Measurements from ENCODE around the gene THRAP3.
A peak's percentile ranks its signal among the peaks of the same experiment; 100 is the strongest.

Gene THRAP3

GRCh38 chr1:36343651-36344394, 119.6 kb downstream of the THRAP3 start:
- no peak for DNase-seq (ENCODE audit: low spot score)
- TF ChIP-seq CTCF (IDR thresholded peaks at IDR 0.05; ENCODE audit: extremely low read depth, missing control alignments) = no peak

DNA sequence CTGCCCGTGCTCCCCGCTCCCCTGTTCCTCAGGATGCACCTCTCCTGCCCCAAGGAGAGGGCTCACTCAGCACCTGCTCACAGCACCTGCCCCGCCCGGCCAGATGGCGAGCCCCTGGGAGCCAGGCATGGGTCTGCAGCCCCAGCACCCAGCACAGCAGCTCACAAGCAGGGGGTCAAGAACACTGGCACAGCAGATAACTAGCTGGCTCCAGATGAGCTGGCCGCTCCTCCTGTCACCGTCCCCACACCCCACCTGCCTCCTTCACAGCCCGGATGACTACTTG, 120.1 kb downstream of the THRAP3 start:
- TF ChIP-seq CTCF (IDR thresholded peaks at IDR 0.05; ENCODE audit: extremely low read depth, missing control alignments) = no peak
- DNase-seq (ENCODE audit: low spot score) = no peak

- TF ChIP-seq CTCF (IDR thresholded peaks at IDR 0.05; ENCODE audit: extremely low read depth, missing control alignments) = no peak
- DNase-seq (ENCODE audit: low spot score) = no peak
Observed at GRCh38 chr1:36345353-36345752, 121.1 kb downstream of the THRAP3 start.

DNA sequence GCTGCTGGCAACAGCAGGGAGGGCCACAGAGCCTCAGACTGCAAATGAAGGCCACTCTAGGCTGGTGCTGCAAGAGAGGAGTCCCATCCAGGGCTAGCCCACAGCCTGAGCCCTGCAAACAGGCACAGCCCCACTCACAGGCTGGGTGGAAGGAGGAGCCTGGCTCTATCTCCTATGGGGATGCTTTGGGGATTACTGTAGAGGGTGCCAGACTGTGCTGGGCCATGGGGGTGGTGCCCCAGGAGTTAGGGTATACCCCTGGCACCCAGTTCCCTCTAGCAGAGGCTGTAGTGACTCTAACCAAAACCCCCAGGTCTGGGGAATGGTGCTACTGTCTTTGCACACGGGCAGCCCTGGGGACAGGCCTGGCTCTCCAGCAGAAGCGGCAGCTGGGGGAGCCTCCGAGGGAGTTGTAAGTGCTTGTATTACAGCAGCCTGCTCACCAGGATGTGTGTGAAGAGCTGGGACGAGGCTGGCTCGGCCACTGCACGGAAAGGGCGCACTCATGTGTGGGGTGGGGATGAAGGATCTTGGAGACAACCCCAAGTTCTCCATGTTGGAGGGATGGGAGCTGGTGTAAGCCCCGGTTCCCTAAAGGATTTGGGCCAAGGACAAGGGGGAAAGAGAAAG, 122.6 kb downstream of the THRAP3 start:
- TF ChIP-seq CTCF (IDR thresholded peaks at IDR 0.05; ENCODE audit: extremely low read depth, missing control alignments) = no peak

DNA sequence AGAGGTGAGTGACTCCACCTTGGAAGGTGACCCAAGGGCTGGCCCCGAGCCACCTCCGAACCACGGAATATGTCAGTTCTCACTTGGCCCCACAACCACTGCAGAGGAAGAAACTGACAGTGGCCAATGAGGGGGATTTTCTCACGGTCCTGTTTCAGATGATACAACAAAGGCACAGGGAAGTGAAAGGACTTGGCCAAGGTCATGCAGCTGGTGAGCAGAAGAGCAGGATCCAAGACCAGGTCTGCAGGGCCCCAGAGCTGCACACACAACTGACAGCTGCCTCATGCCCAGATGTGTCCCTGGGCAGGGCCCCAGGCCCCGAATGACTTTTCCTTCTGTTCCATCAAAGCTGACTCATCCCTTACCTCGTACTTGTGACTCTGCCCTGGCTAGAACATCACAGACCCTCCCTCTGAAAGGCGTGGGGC, 125.0 kb downstream of the THRAP3 start:
- DNase-seq (ENCODE audit: low spot score) = peak; percentile 85
- no peak for TF ChIP-seq CTCF (IDR thresholded peaks at IDR 0.05; ENCODE audit: extremely low read depth, missing control alignments)

More for the DNA sequence above, 122.6 kb downstream of the THRAP3 start:
- no peak for DNase-seq (ENCODE audit: low spot score)

DNA sequence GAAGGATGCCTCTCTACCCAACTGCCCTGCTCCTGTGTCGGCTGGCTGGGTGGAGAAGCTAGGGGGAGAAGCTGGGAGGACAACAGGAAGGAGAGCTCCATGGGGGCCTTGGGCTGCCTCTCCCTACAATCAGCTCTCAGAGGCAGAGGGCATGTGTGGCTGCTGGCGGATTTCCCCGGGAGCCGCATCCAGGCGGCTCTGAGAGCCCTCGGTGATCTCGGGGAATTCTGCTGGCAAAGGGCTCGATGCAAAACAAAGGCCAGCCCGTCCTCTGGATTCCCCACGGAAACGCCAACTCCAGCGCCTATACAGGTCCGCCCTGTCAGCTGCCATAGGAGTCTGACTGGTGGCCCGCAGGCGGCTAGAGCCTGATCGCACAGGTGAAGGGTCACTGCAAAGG, 125.6 kb downstream of the THRAP3 start:
- DNase-seq (ENCODE audit: low spot score) = no peak
- TF ChIP-seq CTCF (IDR thresholded peaks at IDR 0.05; ENCODE audit: extremely low read depth, missing control alignments) = no peak

DNA sequence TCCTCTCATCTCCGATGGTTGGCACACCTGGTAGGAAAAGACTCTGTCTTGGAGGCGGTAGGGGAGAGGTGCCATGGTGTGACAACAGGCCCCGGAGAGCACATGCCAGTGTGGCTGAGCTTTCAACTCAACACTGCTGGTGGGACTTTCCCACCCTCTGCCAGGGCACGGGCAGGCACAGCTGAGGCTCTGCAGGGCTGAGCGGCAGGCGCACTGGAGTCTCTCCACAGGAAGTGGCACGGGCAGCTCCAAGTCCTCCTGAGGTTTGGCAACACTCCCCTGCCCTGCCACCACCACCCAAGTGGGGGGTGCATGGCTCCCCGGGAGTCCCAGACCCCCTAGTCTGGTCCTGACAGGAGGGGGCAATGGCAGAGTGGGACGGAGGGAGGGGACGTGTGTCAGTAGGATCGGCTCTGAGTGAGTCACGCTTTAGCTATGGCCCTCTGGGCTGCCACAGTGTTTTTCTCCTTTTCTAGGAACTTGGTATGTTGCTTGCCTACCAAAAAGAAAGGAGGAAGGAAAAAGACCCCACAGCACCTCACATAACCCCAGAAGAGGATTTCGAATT, 126.5 kb downstream of the THRAP3 start:
- DNase-seq (ENCODE audit: low spot score) = no peak
- no peak for TF ChIP-seq CTCF (IDR thresholded peaks at IDR 0.05; ENCODE audit: extremely low read depth, missing control alignments)

Measured in GM20000 (cell line).